ENCODE measurements around the gene EMX2. TPM values are rescaled to one million over a fixed set of nuclear protein-coding genes. Genes with fewer than 3 reads are reported as not detected.

Gene EMX2
- total RNA-seq, 1 experiment from 2014 or later: not detected

- Histone ChIP-seq H2AFZ (ENCODE audit: low read depth, low read length, poor library complexity, severe bottlenecking) (no peak overlapping the region), H3K9me3 (ENCODE audit: control insufficient read depth in 1 of 2, insufficient read depth in 1 of 2, low read depth in 1 of 2, low read length in 2 of 2) (no peaks in the 10 kb centered on the region), H3K27me3 (ENCODE audit: insufficient read depth, low read length) (peaks cover 14% of the 10 kb centered on the region; the same call in 1 of the 2 replicates), H3K4me2 (ENCODE audit: low read length) (no peak overlapping the region), H3K36me3 (ENCODE audit: control insufficient read depth in 1 of 2, insufficient read depth in 2 of 2, low read length in 2 of 2) (no peaks in the 10 kb centered on the region), H3K4me1 (ENCODE audit: control insufficient read depth in 1 of 2, insufficient read depth in 2 of 2, low read length in 2 of 2) (peaks cover 0 to 4% of the 10 kb centered on the region in 2 experiments; a peak in 1 of 4 replicates), H4K20me1 (ENCODE audit: insufficient read depth) (no peaks in the 10 kb centered on the region), H3K9me2 (ENCODE audit: insufficient read depth) (no peaks in the 10 kb centered on the region), H3K4me3 (replicated peaks in 1 of 2; ENCODE audit: low read depth in 1 of 2, low read length in 2 of 2) (no peak overlapping the region), H3K27ac (ENCODE audit: low read depth, low read length) (no peak overlapping the region), H3K79me2 (ENCODE audit: insufficient read depth, low read length) (no peaks in the 10 kb centered on the region), H3K9ac (ENCODE audit: low read length) (no peak overlapping the region)
- no TSS peak for BruUV-seq (replicated peaks)
- ChIA-PET CTCF (no interaction called here), RAD21 (ENCODE audit: low non-redundant PET in 1 of 2, low total read pairs in 2 of 2, uncharacterized antibody in 2 of 2, unreplicated experiment in 2 of 2) (no interaction called here), POLR2A (no interaction called here)
- DNase-seq (ENCODE audit: low read depth, low spot score): no peak
- intact Hi-C loops (cut with micrococcal nuclease): no loop called here
- TF ChIP-seq REST (IDR thresholded peaks at IDR 0.05; ENCODE audit: low read depth) (no peak), EZH2phosphoT487 (IDR thresholded peaks at IDR 0.05; ENCODE audit: borderline replicate concordance) (no peak), POLR2AphosphoS5 (IDR thresholded peaks at IDR 0.05; ENCODE audit: low read depth, low read length) (no peak), EZH2 (IDR thresholded peaks at IDR 0.05) (no peak), ATF3 (IDR thresholded peaks at IDR 0.05) (no peak), EGR1 (IDR thresholded peaks at IDR 0.05; ENCODE audit: low read depth) (no peak), ELF1 (IDR thresholded peaks at IDR 0.05; ENCODE audit: borderline replicate concordance, low read depth) (no peak), ZBTB33 (IDR thresholded peaks at IDR 0.05; ENCODE audit: extremely low read depth, insufficient replicate concordance, low read length) (no peak), SRF (IDR thresholded peaks at IDR 0.05; ENCODE audit: low read depth) (no peak), TCF7L2 (IDR thresholded peaks at IDR 0.05; ENCODE audit: borderline replicate concordance, extremely low read depth, insufficient read depth, insufficient read length) (no peak), CEBPB (IDR thresholded peaks at IDR 0.05; ENCODE audit: low read depth) (no peak), FOSL1 (IDR thresholded peaks at IDR 0.05; ENCODE audit: low read depth) (no peak), POLR2A (IDR thresholded peaks at IDR 0.05; ENCODE audit: borderline replicate concordance, extremely low read depth, insufficient read depth, insufficient read length) (no peak)
- TF ChIP-seq, protein P1, sequence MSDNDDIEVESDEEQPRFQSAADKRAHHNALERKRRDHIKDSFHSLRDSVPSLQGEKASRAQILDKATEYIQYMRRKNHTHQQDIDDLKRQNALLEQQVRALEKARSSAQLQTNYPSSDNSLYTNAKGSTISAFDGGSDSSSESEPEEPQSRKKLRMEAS (IDR thresholded peaks at IDR 0.05): no peak
- ATAC-seq: no peak
Observed at GRCh38 chr10:117501460-117502035, 41.0 kb upstream of the EMX2 start.
